GM18858 (cell line): ENCODE results near the gene CRELD2.

ENCODE experiments used
- ATAC-seq: cut with Tn5 transposase; IDR thresholded peaks from one replicate; pipeline ENCODE4 v1.9.1; 2021; ENCODE audit not compliant: unreplicated experiment

The CRELD2 gene

DNA sequence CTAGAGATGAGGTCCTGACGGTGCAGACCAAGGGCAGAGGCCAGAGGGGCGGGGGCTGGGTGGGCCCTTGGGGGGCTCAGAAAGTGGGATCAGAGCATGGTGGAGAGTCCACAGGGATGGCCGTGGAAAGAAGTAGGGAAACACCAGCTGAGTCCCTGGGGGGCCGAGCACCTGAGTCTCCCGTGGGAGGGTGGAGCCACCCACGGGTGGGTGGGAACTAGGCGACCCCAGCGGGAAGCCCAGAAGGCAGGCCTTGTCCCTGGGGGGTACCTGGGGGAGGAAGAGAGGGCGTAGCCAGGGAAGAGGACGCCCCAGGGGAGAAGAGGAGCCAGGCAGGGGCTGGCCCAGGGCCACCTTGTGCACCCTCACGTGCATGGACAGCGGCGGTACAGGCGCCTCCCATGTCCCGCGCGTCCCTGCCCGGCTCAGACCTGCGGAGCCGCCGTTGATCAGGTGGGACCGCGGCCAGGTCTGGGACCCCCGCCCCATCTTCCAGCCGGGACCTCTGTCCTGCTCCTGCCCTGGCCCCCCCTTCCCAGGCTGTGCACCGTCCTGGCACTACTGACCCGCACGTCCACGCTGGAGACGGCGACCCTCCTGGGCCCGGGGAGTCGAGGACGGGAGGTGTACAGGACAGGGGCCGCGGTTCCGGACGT is 10.2 kb downstream of the CRELD2 start:
- no peak for ATAC-seq

DNA sequence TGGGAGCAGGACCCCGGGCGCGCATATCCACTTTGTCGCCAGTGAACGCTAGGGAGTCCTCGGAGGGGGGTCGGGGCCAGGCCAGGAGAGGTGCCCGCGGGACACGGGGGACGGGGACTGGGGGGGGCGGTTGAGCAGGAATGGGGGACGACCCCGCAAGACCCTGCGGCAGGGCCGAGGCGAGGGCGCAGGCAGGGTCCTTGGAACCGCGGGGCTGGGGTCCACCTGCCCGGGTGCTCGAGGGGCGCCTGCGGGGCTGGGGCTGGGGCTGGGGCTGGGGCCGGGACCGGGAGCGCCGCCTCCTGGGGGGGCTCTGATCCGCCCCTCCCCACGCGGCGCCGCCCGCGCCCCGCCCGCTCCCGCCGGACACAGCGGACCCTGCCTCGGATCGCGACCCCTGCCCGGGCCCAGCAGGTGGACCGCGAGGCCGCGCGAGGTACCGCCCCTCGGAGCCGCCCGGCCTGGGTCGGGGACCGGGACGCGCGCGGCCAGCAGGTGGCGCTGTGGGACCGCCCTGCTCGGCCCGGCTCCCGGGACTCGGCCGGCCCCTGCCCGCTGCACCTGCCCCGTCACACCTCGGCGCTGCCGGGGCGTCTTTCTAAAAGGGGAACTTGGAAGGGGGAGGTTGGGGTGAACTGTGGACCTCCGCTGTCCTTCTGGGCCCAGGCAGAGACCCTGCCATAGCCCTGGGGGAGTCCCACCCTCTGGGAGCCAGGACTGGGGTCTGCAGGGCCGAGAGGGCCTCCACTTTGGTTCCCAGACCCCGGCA is 11.0 kb downstream of the CRELD2 start:
- no peak for ATAC-seq

GRCh38 chr22:49929994-49930575 is 11.7 kb downstream of the CRELD2 start:
- ATAC-seq, result no peak

DNA sequence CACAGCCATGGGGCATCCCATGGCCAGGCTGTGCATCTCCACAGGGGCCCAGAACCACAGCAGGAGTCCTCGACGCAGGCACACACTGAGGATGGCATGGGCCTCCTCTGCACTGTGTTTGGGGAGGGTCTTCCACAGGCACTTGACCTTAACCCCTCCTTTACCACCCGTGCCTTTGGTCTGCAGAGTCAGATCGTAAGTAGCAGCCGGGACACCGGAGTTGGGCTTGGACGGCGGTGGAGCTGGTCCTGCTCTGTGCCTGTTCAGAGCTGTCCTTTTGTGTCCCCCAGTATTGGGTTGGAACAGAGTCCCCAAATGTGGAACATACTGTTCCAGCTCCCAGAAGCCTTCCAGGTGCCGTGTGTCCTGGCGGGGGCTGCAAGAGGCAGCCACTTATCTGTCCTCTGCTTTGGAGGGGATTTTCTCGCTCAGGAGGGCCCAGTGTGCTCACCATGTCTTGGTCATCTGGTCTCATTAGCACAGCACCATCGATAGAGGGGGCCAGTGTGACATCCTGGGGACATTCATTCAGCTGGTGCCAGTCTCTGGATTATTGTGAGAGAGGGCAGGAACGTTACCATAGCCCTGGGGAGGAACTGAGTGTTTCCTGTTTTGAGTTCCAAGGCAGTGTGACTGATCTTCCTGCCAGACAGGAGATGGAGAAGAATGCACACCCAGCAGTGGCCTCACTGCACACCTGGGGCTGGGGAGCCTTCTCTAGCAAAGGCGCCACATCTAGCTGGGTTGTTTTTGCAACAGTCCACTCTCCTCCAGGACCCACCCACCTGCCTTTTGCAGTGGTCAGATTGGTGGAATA is 12.4 kb downstream of the CRELD2 start:
- no peak for ATAC-seq

DNA sequence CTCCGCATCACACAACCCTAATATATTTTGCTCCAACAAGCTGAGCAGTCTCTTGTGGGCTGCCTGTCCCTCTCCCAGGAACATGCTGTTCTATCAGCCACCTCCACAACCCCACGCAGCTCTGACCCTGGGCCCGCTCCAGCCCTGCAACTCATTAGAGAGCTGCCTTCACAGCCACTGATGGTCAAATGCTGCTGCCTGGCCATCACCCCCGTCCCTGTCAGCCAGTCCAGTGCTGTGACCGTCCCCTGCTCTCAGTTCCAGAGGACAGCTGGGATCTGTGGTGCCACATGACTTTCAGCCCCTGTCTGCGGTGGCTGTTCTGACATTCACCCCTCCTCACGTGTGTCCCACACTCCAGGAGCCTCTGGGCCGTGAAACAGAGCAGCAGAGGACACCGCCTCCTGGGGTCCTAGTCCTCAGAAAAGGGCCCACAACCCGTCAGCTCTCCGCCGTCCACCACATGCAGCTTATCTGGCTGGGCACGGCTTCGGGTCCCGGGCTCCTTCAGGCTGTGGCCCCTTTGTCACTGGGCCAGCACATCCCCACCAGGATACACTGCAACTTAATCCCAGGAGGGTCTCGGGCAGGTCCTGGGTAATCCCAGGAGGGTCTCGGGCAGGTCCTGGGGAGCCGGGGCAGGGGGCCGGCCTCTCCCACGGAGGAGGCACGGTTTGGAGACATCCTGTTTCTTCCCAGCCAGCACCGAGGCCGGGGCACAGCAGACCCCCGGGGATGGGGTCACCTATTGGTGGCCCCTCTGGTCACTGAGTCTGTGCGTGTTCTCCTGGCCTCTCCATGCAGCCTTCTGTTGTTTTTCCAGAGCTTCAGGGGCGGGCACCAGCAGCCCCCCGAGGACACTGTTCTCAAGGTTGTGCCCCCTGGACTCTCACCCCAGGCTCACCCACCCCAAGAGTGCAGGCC is 15.1 kb downstream of the CRELD2 start:
- no peak for ATAC-seq

- no peak for ATAC-seq
These were observed 15.9 kb downstream of the CRELD2 start for GRCh38 chr22:49934160-49934890.

GRCh38 chr22:49934891-49935557 is 16.6 kb downstream of the CRELD2 start:
- no peak for ATAC-seq

GRCh38 chr22:49935561-49935960 is 17.1 kb downstream of the CRELD2 start:
- no peak for ATAC-seq

DNA sequence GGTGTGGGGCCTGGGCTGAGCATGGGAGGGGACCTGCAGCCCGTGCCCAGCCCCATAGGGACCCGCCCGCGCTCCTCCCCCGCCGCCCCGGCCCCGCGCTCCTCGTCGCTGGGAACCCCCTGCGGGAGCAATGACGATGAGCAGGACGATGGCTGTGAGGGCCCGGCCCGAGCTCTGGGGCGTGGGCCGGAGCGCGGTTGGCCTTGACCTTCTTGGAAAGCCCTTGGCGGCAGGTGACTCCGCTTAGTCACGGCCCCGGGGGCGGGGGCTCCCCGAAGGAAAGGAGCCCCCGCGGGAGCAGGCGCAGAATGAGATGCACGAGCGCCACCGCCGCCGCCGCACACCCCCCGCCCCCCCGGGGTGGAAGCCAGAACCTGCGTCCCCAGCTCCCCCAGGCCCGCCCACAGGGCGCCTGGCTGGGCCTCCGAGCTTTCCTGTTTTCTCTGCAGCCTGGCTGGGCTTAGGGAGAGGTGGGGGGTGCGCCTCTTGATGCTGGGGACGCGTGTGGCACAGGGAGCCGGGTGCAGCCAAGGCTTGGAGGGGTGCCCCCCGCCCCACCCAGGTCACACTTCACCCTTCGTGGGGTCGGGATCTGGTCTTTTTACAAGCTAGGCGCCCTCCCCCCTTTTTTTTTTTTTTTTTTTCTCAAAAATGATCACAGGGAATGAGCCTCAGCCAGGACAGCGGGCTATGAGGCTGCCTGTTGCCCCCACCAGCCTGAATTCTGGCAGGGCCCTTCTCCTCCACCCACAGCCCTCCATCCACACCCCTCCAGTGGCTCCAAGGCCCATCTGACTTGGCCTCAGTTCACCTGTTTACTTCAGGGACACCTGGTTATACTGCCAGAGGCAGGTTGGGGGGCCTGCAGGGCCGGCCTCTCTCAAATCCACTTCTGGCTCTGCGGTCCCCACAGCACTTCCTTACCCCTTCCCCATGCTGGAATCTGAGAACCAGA is 17.9 kb downstream of the CRELD2 start:
- ATAC-seq, result peak; percentile 56

GRCh38 chr22:49936973-49937757 is 18.7 kb downstream of the CRELD2 start:
- no peak for ATAC-seq

DNA sequence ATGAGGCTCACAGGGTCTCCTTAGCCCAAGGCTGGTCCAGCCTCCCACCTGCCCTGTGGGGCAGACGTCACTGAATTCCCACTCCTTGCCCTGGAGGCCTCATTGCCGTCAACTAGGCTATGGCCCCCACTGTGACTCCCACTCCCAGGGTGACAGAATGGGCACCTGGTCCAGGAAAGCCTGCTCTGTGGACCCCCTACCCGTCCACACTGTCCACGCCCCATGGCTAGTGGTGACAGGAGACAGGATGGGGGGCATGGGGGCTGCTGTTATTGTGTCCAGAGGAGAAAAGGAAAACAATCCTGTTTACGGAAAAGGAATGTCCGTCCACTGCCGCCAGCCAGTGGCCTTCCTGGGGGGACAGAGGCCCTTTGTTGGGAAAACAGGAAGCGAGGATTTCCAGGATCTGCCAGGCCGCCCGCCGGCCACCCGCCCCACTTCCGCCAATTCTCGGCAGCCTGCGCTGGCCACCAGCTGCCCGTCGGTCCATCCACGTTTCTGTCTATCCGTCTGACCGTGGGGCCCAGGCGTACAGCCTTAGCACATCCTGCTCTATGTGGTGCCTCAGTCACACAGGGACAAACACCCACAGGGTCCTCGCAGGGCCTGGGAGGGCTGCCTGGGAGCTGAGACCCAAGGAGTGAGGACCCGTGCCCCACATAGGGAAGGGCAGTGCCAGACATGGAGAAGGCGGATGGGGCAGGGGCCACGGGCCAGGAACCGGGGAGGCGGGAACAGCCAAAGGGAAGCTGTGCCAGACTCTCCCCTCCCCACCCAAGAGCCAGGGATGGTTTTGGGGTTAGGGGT is 19.5 kb downstream of the CRELD2 start:
- no peak for ATAC-seq

GRCh38 chr22:49938565-49939136 is 20.2 kb downstream of the CRELD2 start:
- ATAC-seq, result no peak

DNA sequence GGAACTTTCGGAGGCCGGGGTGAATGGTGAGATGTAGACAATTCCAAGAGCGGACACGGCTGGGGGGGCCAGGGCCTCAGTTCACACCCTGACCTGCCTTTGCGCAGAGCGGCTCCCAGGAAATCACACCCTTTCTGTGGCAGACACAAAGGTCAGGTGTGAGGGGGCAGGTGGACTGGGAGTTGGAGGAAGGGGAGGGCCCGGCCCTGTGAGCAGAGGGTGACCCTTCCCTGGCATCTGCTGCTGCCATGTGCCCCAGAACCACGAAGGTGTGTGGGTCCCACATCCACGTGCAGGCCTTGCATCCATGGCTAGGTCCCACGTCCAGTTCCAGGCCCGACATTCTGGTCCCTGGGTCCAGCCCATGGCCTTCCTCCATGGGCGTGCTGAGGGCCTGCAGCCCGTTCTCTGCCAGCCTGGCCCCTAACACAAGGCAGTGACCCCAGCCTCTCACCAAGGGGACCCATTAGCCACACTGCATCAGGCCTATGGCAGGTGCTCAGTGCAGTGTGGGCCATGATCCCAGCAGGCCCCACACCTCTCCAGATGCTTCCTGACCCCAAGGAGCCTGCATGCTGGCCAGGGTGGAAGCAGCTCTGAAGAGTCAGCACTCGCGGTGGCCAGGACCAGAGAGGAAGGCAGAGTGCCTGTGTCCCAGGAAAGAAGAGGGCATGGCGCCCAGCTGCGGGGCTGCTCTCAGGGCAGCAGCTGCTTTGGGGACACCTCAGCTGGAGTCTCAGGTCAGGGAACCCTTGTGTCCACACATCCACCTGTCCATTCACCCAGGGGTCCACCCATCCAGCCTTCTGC is 23.3 kb downstream of the CRELD2 start:
- no peak for ATAC-seq

DNA sequence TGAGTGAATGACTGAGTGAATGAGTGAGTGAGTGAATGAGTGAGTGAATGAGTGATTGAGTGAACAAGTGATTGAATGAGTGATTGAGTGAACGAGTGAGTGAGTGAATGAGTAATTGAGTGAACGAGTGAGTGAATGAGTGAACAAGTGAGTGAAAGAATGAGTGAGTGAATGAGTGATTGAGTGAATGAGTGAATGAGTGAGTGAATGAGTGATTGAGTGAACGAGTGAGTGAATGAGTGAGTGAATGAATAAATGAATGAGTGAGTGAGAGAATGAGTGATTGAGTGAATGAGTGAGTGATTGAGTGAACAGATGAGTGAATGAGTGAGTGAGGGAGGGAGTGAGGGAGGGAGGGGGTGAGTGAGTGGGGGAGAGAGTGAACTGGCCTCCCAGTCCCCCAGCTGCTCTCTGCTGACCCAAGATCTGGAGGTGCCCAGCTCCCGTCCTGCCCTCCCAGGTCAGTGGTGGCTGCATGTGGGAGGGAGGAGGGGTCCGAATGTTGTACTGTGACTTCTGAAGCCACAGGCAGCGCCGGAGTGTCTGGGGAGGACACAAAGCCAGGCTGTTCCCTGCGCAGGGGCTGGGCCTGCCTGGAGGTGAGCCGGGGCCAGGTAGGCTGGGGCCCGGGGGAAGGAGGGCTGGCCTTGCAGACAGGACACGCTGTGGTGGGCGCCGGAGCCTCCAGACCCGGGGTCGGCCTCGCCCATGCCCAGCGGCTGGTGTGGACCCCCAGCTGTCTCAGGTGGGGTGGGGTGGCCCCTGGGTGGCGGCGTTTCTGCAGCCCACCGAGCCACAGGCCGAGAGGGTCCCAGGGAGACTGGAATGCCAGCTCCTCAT is 24.4 kb downstream of the CRELD2 start:
- no peak for ATAC-seq
